ENCODE data around the gene NOB1.
A peak's percentile ranks its signal among the peaks of the same experiment; 100 is the strongest.

DNA sequence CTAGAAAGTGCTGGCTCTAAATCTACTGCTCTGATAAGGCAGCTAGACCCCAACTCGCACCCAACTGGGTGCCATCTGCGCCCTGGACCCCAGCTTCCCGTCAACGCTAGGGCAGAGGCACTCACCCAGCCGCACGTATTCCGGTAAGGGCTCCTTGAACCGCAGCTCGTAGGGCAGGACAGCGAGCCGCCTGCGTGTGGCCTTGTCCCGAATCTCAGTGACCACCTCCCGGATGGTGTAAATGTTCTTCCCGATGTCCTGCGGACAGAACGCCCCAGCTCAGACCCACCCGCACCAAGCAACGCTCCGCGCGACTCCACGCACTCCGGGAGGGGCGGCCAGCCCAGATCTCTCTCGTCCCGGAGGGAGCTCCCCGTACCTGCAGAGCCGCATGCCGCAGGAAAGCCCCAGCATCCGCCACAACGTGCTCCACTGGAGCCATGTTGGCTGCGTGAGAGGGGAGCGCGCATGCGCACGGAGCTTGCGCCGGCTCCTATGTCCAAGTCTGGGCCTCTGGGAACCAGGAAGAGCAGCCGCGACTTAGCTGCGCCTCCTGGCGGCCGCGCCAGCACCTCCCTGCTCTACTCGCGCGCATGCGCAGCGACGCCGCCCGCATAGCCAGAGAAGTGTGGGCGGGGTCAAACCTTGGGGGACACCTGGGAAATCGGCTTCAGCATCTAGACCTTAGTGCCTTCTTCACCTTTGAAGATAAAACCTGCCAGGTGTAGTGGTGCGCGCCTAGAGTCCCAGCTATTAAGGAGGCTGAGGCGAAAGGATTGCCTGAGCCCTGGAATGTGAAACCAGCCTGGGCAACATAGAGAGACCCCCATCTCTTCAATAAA, at the start of gene NOB1:
- TF ChIP-seq, protein P1, sequence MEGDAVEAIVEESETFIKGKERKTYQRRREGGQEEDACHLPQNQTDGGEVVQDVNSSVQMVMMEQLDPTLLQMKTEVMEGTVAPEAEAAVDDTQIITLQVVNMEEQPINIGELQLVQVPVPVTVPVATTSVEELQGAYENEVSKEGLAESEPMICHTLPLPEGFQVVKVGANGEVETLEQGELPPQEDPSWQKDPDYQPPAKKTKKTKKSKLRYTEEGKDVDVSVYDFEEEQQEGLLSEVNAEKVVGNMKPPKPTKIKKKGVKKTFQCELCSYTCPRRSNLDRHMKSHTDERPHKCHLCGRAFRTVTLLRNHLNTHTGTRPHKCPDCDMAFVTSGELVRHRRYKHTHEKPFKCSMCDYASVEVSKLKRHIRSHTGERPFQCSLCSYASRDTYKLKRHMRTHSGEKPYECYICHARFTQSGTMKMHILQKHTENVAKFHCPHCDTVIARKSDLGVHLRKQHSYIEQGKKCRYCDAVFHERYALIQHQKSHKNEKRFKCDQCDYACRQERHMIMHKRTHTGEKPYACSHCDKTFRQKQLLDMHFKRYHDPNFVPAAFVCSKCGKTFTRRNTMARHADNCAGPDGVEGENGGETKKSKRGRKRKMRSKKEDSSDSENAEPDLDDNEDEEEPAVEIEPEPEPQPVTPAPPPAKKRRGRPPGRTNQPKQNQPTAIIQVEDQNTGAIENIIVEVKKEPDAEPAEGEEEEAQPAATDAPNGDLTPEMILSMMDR (IDR thresholded peaks at IDR 0.05), result peak; percentile 98
- peak; percentile 96 for TF ChIP-seq POLR2AphosphoS5 (IDR thresholded peaks at IDR 0.05; ENCODE audit: low read depth, low read length)

All from Panc1 (cell line).